GM18517 (cell line): ENCODE measurements around the gene TLCD3B.

Experiments used
- ATAC-seq: cut with Tn5 transposase; IDR thresholded peaks from one replicate; pipeline ENCODE4 v1.9.1; 2021; ENCODE audit warnings: mild to moderate bottlenecking, moderate library complexity; ENCODE audit not compliant: unreplicated experiment

TLCD3B gene

DNA sequence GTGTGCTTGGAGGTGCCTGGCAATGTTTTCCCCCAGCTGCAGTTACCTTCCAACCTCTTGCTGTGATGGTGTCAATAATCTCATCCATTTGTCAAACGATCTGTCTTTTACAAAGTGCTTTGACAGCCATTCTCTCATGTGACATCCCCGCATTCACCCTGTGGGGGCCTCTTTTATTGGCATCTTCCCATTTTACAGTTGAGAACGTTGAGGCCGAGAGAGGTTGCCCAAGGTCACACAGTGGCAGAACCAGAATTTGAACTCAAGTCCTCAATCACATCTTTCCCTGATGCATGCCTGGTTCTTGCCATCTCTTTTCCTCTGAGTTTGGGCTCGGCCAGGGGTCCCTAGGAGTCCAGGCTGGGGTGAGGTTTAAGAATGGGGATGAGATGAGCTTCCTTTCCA is 55.9 kb downstream of the TLCD3B start:
- ATAC-seq: no peak
